Brain microvascular endothelial cell (primary cell): Measurements from ENCODE around the gene RCL1.

Experiments used
- DNase-seq: peaks from one replicate; pipeline ENCODE4 v3.0.0-alpha.2; 2020
- H3K27ac ChIP-seq: fragments of 250-450 bp; sonication (Bioruptor Pico); 2 replicates; pipeline ENCODE4 v1.5.1; 2020; ENCODE audit warnings: mild to moderate bottlenecking, moderate library complexity
- H3K27me3 ChIP-seq: fragments of 250-450 bp; sonication (Bioruptor Pico); replicated peaks from 2 replicates; pipeline ENCODE4 v1.5.1; 2020; ENCODE audit warnings: mild to moderate bottlenecking
- H3K36me3 ChIP-seq: fragments of 250-450 bp; sonication (Bioruptor Pico); replicated peaks from 2 replicates; pipeline ENCODE4 v1.5.1; 2020; ENCODE audit warnings: mild to moderate bottlenecking
- H3K4me3 ChIP-seq: 2 replicates; pipeline ENCODE4 v1.5.1; 2011; ENCODE audit warnings: low read depth, mild to moderate bottlenecking, control low read depth, low read length, moderate library complexity
- CTCF ChIP-seq: IDR thresholded peaks from 2 replicates; pipeline ENCODE4 v1.5.1; 2011; ENCODE audit warnings: low read depth, mild to moderate bottlenecking, moderate library complexity, low read length, control low read depth, inconsistent platforms; ENCODE audit errors: missing control alignments
- in situ Hi-C: cut with HindIII; loops from 2 replicates; pipeline ENCODE4 v1.10.0; 2017; ENCODE audit warnings: low sequenced_read_pairs, low pct_ligation_motif_present

The RCL1 gene

GRCh38 chr9:4811824-4812223 is 19.1 kb downstream of the RCL1 start:
- H3K27ac ChIP-seq, result no peak overlapping the region
- no peaks in the 10 kb centered on the region for H3K36me3 ChIP-seq
- in situ Hi-C loops, result no loop called here
- no peaks in the 10 kb centered on the region for H3K27me3 ChIP-seq
- DNase-seq, result no peak
- no peak overlapping the region for H3K4me3 ChIP-seq
- no peak for TF ChIP-seq CTCF

GRCh38 chr9:4812858-4813257 is 20.1 kb downstream of the RCL1 start:
- in situ Hi-C loops, result no loop called here
- no peak for TF ChIP-seq CTCF
- DNase-seq, result no peak
- Histone ChIP-seq H3K4me3 (no peak overlapping the region), H3K36me3 (no peaks in the 10 kb centered on the region), H3K27me3 (no peaks in the 10 kb centered on the region), H3K27ac (no peak overlapping the region)

GRCh38 chr9:4814913-4815312 is 22.2 kb downstream of the RCL1 start:
- no peak for TF ChIP-seq CTCF
- in situ Hi-C loops, result no loop called here
- DNase-seq, result no peak
- Histone ChIP-seq H3K27me3 (no peaks in the 10 kb centered on the region), H3K36me3 (no peaks in the 10 kb centered on the region), H3K27ac (no peak overlapping the region), H3K4me3 (no peak overlapping the region)

- no peak overlapping the region for H3K27ac ChIP-seq
- DNase-seq, result no peak
- TF ChIP-seq CTCF, result no peak
- in situ Hi-C loops, result no loop called here
- no peaks in the 10 kb centered on the region for H3K36me3 ChIP-seq
- H3K27me3 ChIP-seq, result no peaks in the 10 kb centered on the region
- no peak overlapping the region for H3K4me3 ChIP-seq
These were observed 22.7 kb downstream of the RCL1 start for GRCh38 chr9:4815381-4815956.

- no peak for DNase-seq
- no peak overlapping the region for H3K27ac ChIP-seq
- H3K36me3 ChIP-seq, result no peaks in the 10 kb centered on the region
- in situ Hi-C loops, result no loop called here
- TF ChIP-seq CTCF, result no peak
- no peaks in the 10 kb centered on the region for H3K27me3 ChIP-seq
- H3K4me3 ChIP-seq, result no peak overlapping the region
These were observed 27.4 kb downstream of the RCL1 start for GRCh38 chr9:4820168-4820567.

- no peak for DNase-seq
- in situ Hi-C loops, result no loop called here
- TF ChIP-seq CTCF, result no peak
These were observed 28.4 kb downstream of the RCL1 start for GRCh38 chr9:4821133-4821532.

More at GRCh38 chr9:4821133-4821532, 28.4 kb downstream of the RCL1 start:
- Histone ChIP-seq H3K27ac (no peak overlapping the region), H3K36me3 (no peaks in the 10 kb centered on the region), H3K27me3 (no peaks in the 10 kb centered on the region), H3K4me3 (no peak overlapping the region)
